GM19438 (cell line): ENCODE measurements around the gene MEN1.
A peak's percentile ranks its signal among the peaks of the same experiment; 100 is the strongest.

Experiments
- ATAC-seq: cut with Tn5 transposase; IDR thresholded peaks from one replicate; pipeline ENCODE4 v1.9.1; 2021; ENCODE audit warnings: low read depth; ENCODE audit not compliant: unreplicated experiment

MEN1 gene

GRCh38 chr11:64803158-64803845 lies 7.0 kb downstream of the MEN1 start, which contains the start of gene MAP4K2:
Gene MAP4K2 (minus strand): TSS chr11:64803214. CDS start chr11:64803149, 65 bp downstream.
- ATAC-seq, result peak; percentile 43

GRCh38 chr11:64802370-64803157 lies 7.8 kb downstream of the MEN1 start:
- peak; percentile 14 for ATAC-seq

GRCh38 chr11:64801561-64802369 lies 8.6 kb downstream of the MEN1 start:
- no peak for ATAC-seq

GRCh38 chr11:64801158-64801464 lies 9.2 kb downstream of the MEN1 start:
- no peak for ATAC-seq

- ATAC-seq, result no peak
These were observed 9.8 kb downstream of the MEN1 start for GRCh38 chr11:64800303-64801157.

GRCh38 chr11:64799623-64800302 lies 10.6 kb downstream of the MEN1 start:
- no peak for ATAC-seq

GRCh38 chr11:64799256-64799622 lies 11.1 kb downstream of the MEN1 start:
- ATAC-seq, result no peak

GRCh38 chr11:64796757-64797541 lies 13.4 kb downstream of the MEN1 start:
- no peak for ATAC-seq

GRCh38 chr11:64796047-64796756 lies 14.1 kb downstream of the MEN1 start:
- ATAC-seq, result no peak

- no peak for ATAC-seq
These were observed 15.8 kb downstream of the MEN1 start for GRCh38 chr11:64794526-64794925.

- ATAC-seq, result no peak
These were observed 16.8 kb downstream of the MEN1 start for GRCh38 chr11:64793271-64794160.

- ATAC-seq, result no peak
These were observed 17.9 kb downstream of the MEN1 start for GRCh38 chr11:64792482-64792881.

GRCh38 chr11:64791781-64792291 lies 18.5 kb downstream of the MEN1 start:
- no peak for ATAC-seq

- no peak for ATAC-seq
These were observed 19.9 kb downstream of the MEN1 start for GRCh38 chr11:64790205-64791095.

GRCh38 chr11:64789331-64790204 lies 20.8 kb downstream of the MEN1 start:
- ATAC-seq, result no peak
